HG02852 (cell line): Measurements from ENCODE around the gene LSAMP.
A peak's percentile ranks its signal among the peaks of the same experiment; 100 is the strongest.
"Not testable (repeated sequence)": the region's sequence is repeated elsewhere in the genome, so short reads cannot be mapped to it uniquely, and the experiment has no call there.

Source experiments
- ATAC-seq: cut with Tn5 transposase; IDR thresholded peaks from one replicate; pipeline ENCODE4 v1.9.1; 2021; ENCODE audit warnings: mild to moderate bottlenecking, moderate library complexity; ENCODE audit not compliant: unreplicated experiment

The LSAMP gene

GRCh38 chr3:115823083-115823482, 622.2 kb downstream of the LSAMP start:
- peak; percentile 67 for ATAC-seq

- no peak for ATAC-seq
Observed at GRCh38 chr3:115822579-115822978, 622.7 kb downstream of the LSAMP start.

GRCh38 chr3:115819785-115820384, 625.4 kb downstream of the LSAMP start:
- ATAC-seq: peak; percentile 84

GRCh38 chr3:115814778-115815380, 630.4 kb downstream of the LSAMP start:
- ATAC-seq: no peak

GRCh38 chr3:115814006-115814405, 631.3 kb downstream of the LSAMP start:
- no peak for ATAC-seq

- no peak for ATAC-seq
Observed at GRCh38 chr3:115808816-115809215, 636.5 kb downstream of the LSAMP start.

- no peak for ATAC-seq
Observed at GRCh38 chr3:115808244-115808643, 637.0 kb downstream of the LSAMP start.

- ATAC-seq: no peak
Observed at GRCh38 chr3:115806501-115806900, 638.8 kb downstream of the LSAMP start.

GRCh38 chr3:115805520-115805919, 639.8 kb downstream of the LSAMP start:
- no peak for ATAC-seq

- no peak for ATAC-seq
Observed at GRCh38 chr3:115804713-115805119, 640.6 kb downstream of the LSAMP start.

- ATAC-seq: no peak
Observed at GRCh38 chr3:115804200-115804599, 641.1 kb downstream of the LSAMP start.

GRCh38 chr3:115803661-115804060, 641.6 kb downstream of the LSAMP start:
- no peak for ATAC-seq

GRCh38 chr3:115800489-115801075, 644.7 kb downstream of the LSAMP start:
- ATAC-seq: no peak

- ATAC-seq: not testable (repeated sequence)
Observed at GRCh38 chr3:115800065-115800464, 645.2 kb downstream of the LSAMP start.

GRCh38 chr3:115792206-115792955, 652.9 kb downstream of the LSAMP start:
- ATAC-seq: no peak

- ATAC-seq: not testable (repeated sequence)
Observed at GRCh38 chr3:115791271-115792153, 653.8 kb downstream of the LSAMP start.

GRCh38 chr3:115790759-115791158, 654.5 kb downstream of the LSAMP start:
- peak; percentile 47 for ATAC-seq

- ATAC-seq: no peak
Observed at GRCh38 chr3:115789481-115789880, 655.8 kb downstream of the LSAMP start.

GRCh38 chr3:115788921-115789470, 656.3 kb downstream of the LSAMP start:
- no peak for ATAC-seq

- ATAC-seq: no peak
Observed at GRCh38 chr3:115787818-115788217, 657.5 kb downstream of the LSAMP start.
